GM13977 (cell line): Measurements from ENCODE around the gene NIPSNAP2.
"Not testable (repeated sequence)": the region's sequence is repeated elsewhere in the genome, so short reads cannot be mapped to it uniquely, and the experiment has no call there.

Experiments
- DNase-seq: peaks from one replicate; pipeline ENCODE4 v3.0.0; 2012; ENCODE audit warnings: low spot score
- in situ Hi-C: fragments of 300-500 bp; cut with MboI; formaldehyde crosslinking; loops from one replicate; pipeline ENCODE4 v1.12.0; 2022; ENCODE audit warnings: low sequenced_read_pairs, low pct_unique_long_range_greater_than_20kb, mixed read lengths, inconsistent platforms; ENCODE audit not compliant: unreplicated experiment
- TF ChIP-seq, protein P1 (sequence below): IDR thresholded peaks from 2 replicates; pipeline ENCODE4 v1.5.1; 2012; ENCODE audit warnings: mild to moderate bottlenecking, control low read depth; ENCODE audit not compliant: insufficient read depth; ENCODE audit errors: extremely low read depth, missing control alignments

The NIPSNAP2 gene

DNA sequence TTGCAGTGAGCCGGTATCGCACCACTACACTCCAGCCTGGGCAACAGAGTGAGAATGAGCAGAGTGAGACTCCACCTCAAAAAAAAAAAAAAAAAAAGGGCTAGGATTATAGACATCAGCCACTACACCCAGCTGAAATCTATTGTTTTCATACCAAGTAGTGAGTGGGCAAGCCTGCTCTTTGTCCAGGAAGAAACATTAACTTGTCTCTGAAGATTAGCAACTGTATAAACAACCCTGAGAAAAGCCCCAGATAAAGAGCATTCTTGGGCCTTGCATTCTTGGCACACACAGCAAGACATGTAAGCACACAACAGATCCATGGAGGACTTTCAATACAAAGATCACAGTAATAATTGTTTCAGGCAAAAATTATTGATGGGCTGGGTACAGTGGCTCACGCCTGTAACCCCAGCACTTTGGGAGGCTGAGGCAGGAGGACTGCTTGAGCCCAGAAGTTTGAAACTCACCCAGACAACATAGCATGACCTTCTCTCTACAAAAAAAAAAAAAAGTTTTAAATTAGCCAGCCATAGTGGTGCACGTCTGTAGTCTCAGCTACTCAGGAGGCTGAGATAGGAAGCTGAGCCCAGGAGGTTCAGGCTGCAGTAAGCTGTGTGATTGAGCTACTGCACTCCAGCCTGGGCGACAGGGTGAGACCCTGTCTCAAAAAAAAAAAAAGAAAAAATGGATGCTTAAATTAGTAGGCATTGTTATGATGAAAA lies 82.5 kb downstream of the NIPSNAP2 start:
- in situ Hi-C loops = no loop called here
- no peak for DNase-seq
- TF ChIP-seq, protein P1, sequence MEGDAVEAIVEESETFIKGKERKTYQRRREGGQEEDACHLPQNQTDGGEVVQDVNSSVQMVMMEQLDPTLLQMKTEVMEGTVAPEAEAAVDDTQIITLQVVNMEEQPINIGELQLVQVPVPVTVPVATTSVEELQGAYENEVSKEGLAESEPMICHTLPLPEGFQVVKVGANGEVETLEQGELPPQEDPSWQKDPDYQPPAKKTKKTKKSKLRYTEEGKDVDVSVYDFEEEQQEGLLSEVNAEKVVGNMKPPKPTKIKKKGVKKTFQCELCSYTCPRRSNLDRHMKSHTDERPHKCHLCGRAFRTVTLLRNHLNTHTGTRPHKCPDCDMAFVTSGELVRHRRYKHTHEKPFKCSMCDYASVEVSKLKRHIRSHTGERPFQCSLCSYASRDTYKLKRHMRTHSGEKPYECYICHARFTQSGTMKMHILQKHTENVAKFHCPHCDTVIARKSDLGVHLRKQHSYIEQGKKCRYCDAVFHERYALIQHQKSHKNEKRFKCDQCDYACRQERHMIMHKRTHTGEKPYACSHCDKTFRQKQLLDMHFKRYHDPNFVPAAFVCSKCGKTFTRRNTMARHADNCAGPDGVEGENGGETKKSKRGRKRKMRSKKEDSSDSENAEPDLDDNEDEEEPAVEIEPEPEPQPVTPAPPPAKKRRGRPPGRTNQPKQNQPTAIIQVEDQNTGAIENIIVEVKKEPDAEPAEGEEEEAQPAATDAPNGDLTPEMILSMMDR = no peak

- in situ Hi-C loops, DNase-seq: not testable (repeated sequence)
Observed at GRCh38 chr7:56047446-56048116, 83.2 kb downstream of the NIPSNAP2 start.

GRCh38 chr7:56048245-56048644 lies 83.9 kb downstream of the NIPSNAP2 start:
- DNase-seq = no peak
- in situ Hi-C loops = no loop called here
- TF ChIP-seq, protein P1 = no peak

DNA sequence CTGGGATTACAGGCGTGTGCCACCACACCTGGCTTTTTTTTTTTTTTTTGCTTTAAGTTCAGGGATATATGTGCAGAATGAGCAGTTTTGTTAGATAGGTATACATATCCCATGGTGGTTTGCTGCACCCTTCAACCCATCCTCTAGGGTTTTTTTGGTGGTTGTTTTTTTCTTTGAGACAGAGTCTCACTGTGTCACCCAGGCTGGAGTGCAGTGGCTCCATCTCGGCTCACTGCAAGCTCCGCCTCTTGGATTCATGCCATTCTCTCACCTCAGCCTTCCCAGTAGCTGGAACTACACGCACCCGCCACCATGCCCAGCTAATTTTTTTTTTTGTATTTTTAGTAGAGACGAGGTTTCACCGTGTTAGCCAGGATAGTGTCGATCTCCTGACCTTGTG lies 84.4 kb downstream of the NIPSNAP2 start:
- DNase-seq, in situ Hi-C loops: not testable (repeated sequence)
